H1 (cell line): ENCODE measurements around the gene ADO. TPM values are rescaled to one million over a fixed set of nuclear protein-coding genes. Genes with fewer than 3 reads are reported as not detected.

Experiments
- CTCF ChIA-PET: fragments of 300-600 bp; sonication (Branson Sonifier 250); formaldehyde crosslinking; loops from one replicate; lab custom pipeline; 2021; ENCODE audit not compliant: partially characterized antibody; lab: Charles Lee
- POLR2A ChIA-PET: fragments of 300-600 bp; sonication (Branson Sonifier 250); formaldehyde crosslinking; loops from one replicate; lab custom pipeline; 2021; ENCODE audit warnings: inconsistent platforms; ENCODE audit not compliant: partially characterized antibody; lab: Charles Lee
- DNase-seq, 2 experiments: peaks; one replicate each; pipeline versions ENCODE4 v3.0.0 to v3.0.0-alpha.2; 2010 to 2022; ENCODE audit warnings: low spot score in 2 of 2, low read depth in 1 of 2, mixed read lengths in 1 of 2
- FAIRE-seq: peaks from 2 replicates; lab custom pipeline; 2011; peaks lifted over from hg19 to GRCh38; lab: Jason Lieb, UNC
- H2AFZ ChIP-seq: 2 replicates; pipeline ENCODE4 v1.8.1; 2012; ENCODE audit warnings: low read length, inconsistent platforms
- H2AK5ac ChIP-seq: 2 replicates; pipeline ENCODE4 v1.6.1; 2013; ENCODE audit warnings: low read depth, low read length
- H2BK120ac ChIP-seq: replicated peaks from 2 replicates; pipeline ENCODE3; 2013; ENCODE audit warnings: low read depth, low read length, inconsistent platforms
- H2BK12ac ChIP-seq: 2 replicates; pipeline ENCODE4 v1.6.1; 2013; ENCODE audit warnings: low read depth, low read length
- H2BK15ac ChIP-seq: 2 replicates; pipeline ENCODE4 v1.6.1; 2013; ENCODE audit warnings: low read length
- H2BK20ac ChIP-seq: 2 replicates; pipeline ENCODE4 v1.6.1; 2013; ENCODE audit warnings: low read length
- H2BK5ac ChIP-seq: 2 replicates; pipeline ENCODE4 v1.6.1; 2013; ENCODE audit warnings: low read depth, low read length
- H3K14ac ChIP-seq: 2 replicates; pipeline ENCODE4 v1.6.1; 2013; ENCODE audit warnings: inconsistent platforms; ENCODE audit not compliant: insufficient read length
- H3K18ac ChIP-seq: 2 replicates; pipeline ENCODE4 v1.6.1; 2013; ENCODE audit warnings: low read length; ENCODE audit errors: extremely low read depth
- H3K23ac ChIP-seq: 2 replicates; pipeline ENCODE4 v1.6.1; 2013; ENCODE audit warnings: inconsistent platforms; ENCODE audit not compliant: insufficient read length
- H3K23me2 ChIP-seq: 2 replicates; pipeline ENCODE4 v1.6.1; 2013; ENCODE audit warnings: low read depth, low read length
- H3K27ac ChIP-seq: 2 replicates; pipeline ENCODE4 v1.6.1; 2011; ENCODE audit warnings: low read depth, low read length, inconsistent platforms
- H3K27me3 ChIP-seq, 4 experiments: replicated peaks in 1 of 4; 1 replicate in 1 of 4; 2 replicates in 3 of 4; pipeline versions ENCODE4 v1.6.1 to v1.8.1; 2011 to 2013; ENCODE audit warnings: low read length in 3 of 4, mild to moderate bottlenecking in 3 of 4, inconsistent platforms in 2 of 4, mixed read lengths in 2 of 4, moderate library complexity in 1 of 4; ENCODE audit not compliant: control insufficient read depth in 3 of 4, insufficient read depth in 3 of 4; ENCODE audit errors: extremely low read depth in 1 of 4
- H3K36me3 ChIP-seq, 4 experiments: 2 replicates each; pipeline versions ENCODE4 v1.6.1 to v1.8.1; 2011 to 2013; ENCODE audit warnings: mild to moderate bottlenecking in 4 of 4, low read length in 3 of 4, moderate library complexity in 2 of 4, control low read depth in 1 of 4, inconsistent platforms in 1 of 4; ENCODE audit not compliant: insufficient read depth in 4 of 4, control insufficient read depth in 2 of 4
- H3K4ac ChIP-seq: replicated peaks from 2 replicates; pipeline ENCODE3; 2013; ENCODE audit warnings: low read length, low read depth, mixed read lengths, inconsistent platforms; ENCODE audit not compliant: insufficient read length
- H3K4me1 ChIP-seq, 4 experiments: replicated peaks in 1 of 4; 1 replicate in 1 of 4; 2 replicates in 3 of 4; pipeline versions ENCODE4 v1.6.1 to v1.8.1; 2011 to 2013; ENCODE audit warnings: low read length in 3 of 4, inconsistent platforms in 2 of 4, mixed read lengths in 1 of 4; ENCODE audit not compliant: insufficient read depth in 4 of 4, control insufficient read depth in 3 of 4
- H3K4me2 ChIP-seq, 2 experiments: 2 replicates each; pipeline versions ENCODE4 v1.6.1 to v1.8.1; 2011 to 2013; ENCODE audit warnings: low read depth in 2 of 2, low read length in 2 of 2, control low read depth in 1 of 2, inconsistent platforms in 1 of 2, mild to moderate bottlenecking in 1 of 2; ENCODE audit not compliant: insufficient read depth in 1 of 2
- H3K4me3 ChIP-seq, 4 experiments: fragments of 200-600, 300-600 bp in 1 of 4; sonication (generic), shearing (Covaris generic), sonication (Bioruptor Twin) in 1 of 4; 2 replicates each; pipeline versions ENCODE4 v1.5.1 to v1.8.1; 2011 to 2016; ENCODE audit warnings: low read length in 4 of 4, low read depth in 3 of 4, control low read depth in 2 of 4, inconsistent platforms in 2 of 4, mild to moderate bottlenecking in 2 of 4, mixed read lengths in 1 of 4, moderate library complexity in 1 of 4; ENCODE audit not compliant: insufficient read depth in 2 of 4; ENCODE audit errors: extremely low read depth in 1 of 4
- H3K56ac ChIP-seq: replicated peaks from 2 replicates; pipeline ENCODE3; 2013; ENCODE audit warnings: low read depth, mild to moderate bottlenecking, mixed read lengths, low read length, inconsistent platforms; ENCODE audit not compliant: insufficient read length
- H3K79me1 ChIP-seq: 2 replicates; pipeline ENCODE4 v1.6.1; 2013; ENCODE audit warnings: low read depth, low read length, control low read depth
- H3K79me2 ChIP-seq, 2 experiments: 2 replicates each; pipeline versions ENCODE4 v1.6.1 to v1.8.1; 2012 to 2013; ENCODE audit warnings: low read length in 2 of 2, mild to moderate bottlenecking in 2 of 2, inconsistent platforms in 1 of 2; ENCODE audit not compliant: insufficient read depth in 2 of 2, control insufficient read depth in 1 of 2
- H3K9ac ChIP-seq, 4 experiments: replicated peaks in 1 of 4; 1 replicate in 1 of 4; 2 replicates in 3 of 4; pipeline versions ENCODE4 v1.6.1 to v1.8.1; 2011 to 2013; ENCODE audit warnings: low read depth in 3 of 4, low read length in 3 of 4, control low read depth in 2 of 4, mild to moderate bottlenecking in 2 of 4, moderate library complexity in 2 of 4, inconsistent platforms in 1 of 4; ENCODE audit errors: extremely low read depth in 1 of 4
- H3K9me3 ChIP-seq, 2 experiments: 2 replicates each; pipeline versions ENCODE4 v1.6.1 to v1.8.1; 2012 to 2013; ENCODE audit warnings: mild to moderate bottlenecking in 2 of 2, moderate library complexity in 2 of 2, control low read depth in 1 of 2, inconsistent platforms in 1 of 2, low read depth in 1 of 2, low read length in 1 of 2, mixed read lengths in 1 of 2; ENCODE audit not compliant: insufficient read depth in 2 of 2
- H4K20me1 ChIP-seq, 2 experiments: replicated peaks in 1 of 2; 2 replicates each; pipeline versions ENCODE3 to v1.8.1; 2011 to 2013; ENCODE audit warnings: inconsistent platforms in 2 of 2, low read length in 2 of 2, mild to moderate bottlenecking in 1 of 2; ENCODE audit not compliant: insufficient read depth in 2 of 2, control insufficient read depth in 1 of 2
- H4K5ac ChIP-seq: 2 replicates; pipeline ENCODE4 v1.6.1; 2013; ENCODE audit warnings: low read length, low read depth, mixed read lengths, inconsistent platforms; ENCODE audit not compliant: insufficient read length
- H4K8ac ChIP-seq: 2 replicates; pipeline ENCODE4 v1.8.0; 2013; ENCODE audit warnings: mild to moderate bottlenecking, moderate library complexity, low read length, inconsistent platforms; ENCODE audit not compliant: insufficient read depth; ENCODE audit errors: extremely low read depth
- H4K91ac ChIP-seq: replicated peaks from 2 replicates; pipeline ENCODE3; 2013; ENCODE audit warnings: low read length, mixed read lengths, inconsistent platforms; ENCODE audit not compliant: insufficient read length
- BACH1 ChIP-seq: IDR thresholded peaks from 2 replicates; pipeline ENCODE4 v1.6.1; 2012; ENCODE audit warnings: low read length, improper control_type of control experiment
- BRCA1 ChIP-seq: IDR thresholded peaks from 2 replicates; pipeline ENCODE4 v1.6.1; 2012; ENCODE audit warnings: low read depth, low read length, improper control_type of control experiment
- CBX8 ChIP-seq: fragments of 300-800, 300-1000 bp; sonication (generic); IDR thresholded peaks from 2 replicates; pipeline ENCODE4 v1.7.1; 2016; ENCODE audit warnings: low read depth, low read length, borderline replicate concordance
- CREB1 ChIP-seq: IDR thresholded peaks from 2 replicates; pipeline ENCODE4 v1.6.1; 2012; ENCODE audit warnings: inconsistent platforms
- EGR1 ChIP-seq: IDR thresholded peaks from 2 replicates; pipeline ENCODE4 v1.6.1; 2011; ENCODE audit warnings: low read depth, low read length, borderline replicate concordance
- FOSL1 ChIP-seq: IDR thresholded peaks from 2 replicates; pipeline ENCODE4 v1.6.1; 2011; ENCODE audit warnings: mild to moderate bottlenecking, low read depth, low read length, moderate library complexity; ENCODE audit not compliant: insufficient read depth
- JUND ChIP-seq: IDR thresholded peaks from 2 replicates; pipeline ENCODE4 v1.6.1; 2011; ENCODE audit warnings: mild to moderate bottlenecking, improper control_type of control experiment, low read length
- NANOG ChIP-seq: IDR thresholded peaks from 2 replicates; pipeline ENCODE4 v1.6.1; 2011; ENCODE audit warnings: low read length, low read depth, mild to moderate bottlenecking, inconsistent platforms; ENCODE audit not compliant: insufficient read depth, poor library complexity, severe bottlenecking
- POLR2A ChIP-seq, 2 experiments: IDR thresholded peaks; 1 replicate in 1 of 2; 2 replicates in 1 of 2; pipeline ENCODE4 v1.6.1; 2011; ENCODE audit warnings: low read depth in 2 of 2, low read length in 2 of 2, mild to moderate bottlenecking in 2 of 2; ENCODE audit errors: control extremely low read depth in 1 of 2
- POLR2AphosphoS5 ChIP-seq: IDR thresholded peaks from 2 replicates; pipeline ENCODE4 v1.6.1; 2011; ENCODE audit warnings: low read depth, low read length
- RAD21 ChIP-seq, 2 experiments: IDR thresholded peaks in 1 of 2; conservative IDR thresholded peaks in 1 of 2; 2 replicates each; pipeline ENCODE4 v1.6.1; 2011; ENCODE audit warnings: low read depth in 2 of 2, low read length in 2 of 2, improper control_type of control experiment in 1 of 2, inconsistent platforms in 1 of 2, mild to moderate bottlenecking in 1 of 2, moderate library complexity in 1 of 2
- RFX5 ChIP-seq: IDR thresholded peaks from 2 replicates; pipeline ENCODE4 v1.6.1; 2011; ENCODE audit warnings: low read depth, low read length, improper control_type of control experiment, borderline replicate concordance
- SIRT6 ChIP-seq: IDR thresholded peaks from one replicate; pipeline ENCODE4 v1.7.1; 2012; ENCODE audit warnings: low read length, inconsistent platforms
- SP1 ChIP-seq: IDR thresholded peaks from 2 replicates; pipeline ENCODE4 v1.6.1; 2011; ENCODE audit warnings: low read depth, low read length
- ZNF274 ChIP-seq: IDR thresholded peaks from 2 replicates; pipeline ENCODE4 v1.7.0; 2012; ENCODE audit warnings: low read length, borderline replicate concordance; ENCODE audit errors: extremely low read depth
- WGBS, 2 experiments: shearing (Covaris generic) in 1 of 2; methylation state at CpG; one replicate each; pipeline versions ENCODE4 v1.1.6 to v1.1.7; 2013 to 2015; ENCODE audit warnings: low lambda C conversion rate in 2 of 2, mixed read lengths in 2 of 2, inconsistent platforms in 1 of 2, low coverage in 1 of 2, missing lambda C conversion rate in 1 of 2; ENCODE audit not compliant: insufficient replicate concordance in 2 of 2, insufficient coverage in 1 of 2, insufficient read length in 1 of 2; ENCODE audit errors: extremely low coverage in 1 of 2, missing lambda C conversion rate in 1 of 2; 5-methylcytosine and 5-hydroxymethylcytosine counted together
- polyA plus RNA-seq, 7 experiments: library from polyadenylated mRNA; depleted of rRNA in 3 of 7; stranded (reverse) in 5 of 7; unstranded in 2 of 7; fragments of >200 nt in 5 of 7; fragments of 200-250 nt in 2 of 7; gene quantifications; 1 replicate in 5 of 7; 2 replicates in 1 of 7; 4 replicates in 1 of 7; pipeline versions ENCODE4 v1.2.1 to v1.2.3, GENCODE V29; 2011 to 2013; ENCODE audit warnings: missing spikeins in 2 of 7, mixed read lengths in 2 of 7
- total RNA-seq: library from RNA; stranded (reverse); fragmentation: NEBNext Ultra II Directional; extraction: Animal tissue kit (Norgen Biotek cat#: 25700); gene quantifications from 2 replicates; pipeline ENCODE4 v1.2.1, GENCODE V29; 2021
- TF ChIP-seq, protein P1 (sequence below): IDR thresholded peaks from 2 replicates; pipeline ENCODE4 v1.6.1; 2011; ENCODE audit warnings: low read depth, mild to moderate bottlenecking, low read length; ENCODE audit not compliant: insufficient read depth

The ADO gene
- total and polyA plus RNA-seq, 2 of the 8 experiments (the other 6 are each of a cell fraction or from before 2014, with no cell fraction given) = 18.7 to 27.9 TPM

- Histone ChIP-seq H4K5ac (no peak overlapping the region), H3K79me1 (no peaks in the 10 kb centered on the region), H2BK20ac (no peak overlapping the region), H3K23me2 (no peaks in the 10 kb centered on the region), H3K27ac (no peak overlapping the region), H3K27me3 (no peaks in the 10 kb centered on the region), H3K4me3 (no peak overlapping the region), H4K20me1 (no peaks in the 10 kb centered on the region), H3K4me1 (no peaks in the 10 kb centered on the region), H2BK120ac (no peak overlapping the region), H3K36me3 (no peaks in the 10 kb centered on the region), H3K23ac (no peak overlapping the region), H3K56ac (no peak overlapping the region), H3K18ac (no peak overlapping the region), H3K9me3 (no peaks in the 10 kb centered on the region), H2AFZ (no peak overlapping the region), H4K91ac (no peak overlapping the region), H3K14ac (no peak overlapping the region), H3K4ac (no peak overlapping the region), H2BK5ac (no peak overlapping the region), H3K79me2 (no peaks in the 10 kb centered on the region), H2AK5ac (no peak overlapping the region), H2BK12ac (no peak overlapping the region), H3K4me2 (no peak overlapping the region), H3K9ac (no peak overlapping the region), H4K8ac (no peak overlapping the region), H2BK15ac (no peak overlapping the region)
- WGBS, 2 experiments = 82% methylated on average over 2 of the region's 2 CpGs; no CpG with 5 or more reads in 1 of the 2 experiments
- CTCF ChIA-PET = no interaction called here
- DNase-seq (no peak), FAIRE-seq (no peak)
- POLR2A ChIA-PET = no interaction called here
- TF ChIP-seq RAD21 (IDR thresholded peaks at IDR 0.05 in 1 of 2, conservative IDR thresholded peaks at IDR 0.05 in 1 of 2; ENCODE audit: low read depth in 2 of 2, low read length in 2 of 2) (no peak), POLR2A (IDR thresholded peaks at IDR 0.05; ENCODE audit: control extremely low read depth in 1 of 2, low read depth in 2 of 2, low read length in 2 of 2) (no peak), FOSL1 (no peak), POLR2AphosphoS5 (no peak), JUND (no peak), BACH1 (no peak), CBX8 (no peak), RFX5 (no peak), CREB1 (no peak), NANOG (no peak), EGR1 (no peak), SP1 (no peak), SIRT6 (no peak), BRCA1 (no peak), ZNF274 (no peak)
- TF ChIP-seq, protein P1, sequence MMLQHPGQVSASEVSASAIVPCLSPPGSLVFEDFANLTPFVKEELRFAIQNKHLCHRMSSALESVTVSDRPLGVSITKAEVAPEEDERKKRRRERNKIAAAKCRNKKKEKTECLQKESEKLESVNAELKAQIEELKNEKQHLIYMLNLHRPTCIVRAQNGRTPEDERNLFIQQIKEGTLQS = no peak
Measured at GRCh38 chr10:62829622-62830021, 25.1 kb downstream of the ADO start.
